Duodenal mucosa (tissue), 2 donors: ENCODE results near the gene MOK.
A peak's percentile ranks its signal among the peaks of the same experiment; 100 is the strongest.
"Not testable (repeated sequence)": the region's sequence is repeated elsewhere in the genome, so short reads cannot be mapped to it uniquely, and the experiment has no call there.

Experiments
- H3K27ac ChIP-seq: one replicate; pipeline ENCODE4 v1.7.0; 2013; ENCODE audit warnings: low read depth, low read length
- H3K27me3 ChIP-seq, 2 donors: one replicate each; pipeline ENCODE4 v1.7.0; 2013; ENCODE audit warnings: low read length in 2 of 2, control low read depth in 1 of 2; ENCODE audit not compliant: insufficient read depth in 2 of 2, control insufficient read depth in 1 of 2
- H3K36me3 ChIP-seq, 2 donors: one replicate each; pipeline ENCODE4 v1.7.0; 2013; ENCODE audit warnings: low read length in 2 of 2, control low read depth in 1 of 2; ENCODE audit not compliant: insufficient read depth in 2 of 2, control insufficient read depth in 1 of 2
- H3K4me1 ChIP-seq, 2 donors: one replicate each; pipeline ENCODE4 v1.7.0; 2013; ENCODE audit warnings: low read length in 2 of 2, control low read depth in 1 of 2; ENCODE audit not compliant: insufficient read depth in 2 of 2, control insufficient read depth in 1 of 2
- H3K4me3 ChIP-seq, 2 donors: one replicate each; pipeline ENCODE4 v1.7.0; 2013; ENCODE audit warnings: low read length in 2 of 2, low read depth in 1 of 2
- H3K9ac ChIP-seq, 2 donors: one replicate each; pipeline ENCODE4 v1.7.0; 2013; ENCODE audit warnings: low read length in 2 of 2, low read depth in 1 of 2
- H3K9me3 ChIP-seq, 2 donors: one replicate each; pipeline ENCODE4 v1.7.0; 2013; ENCODE audit warnings: low read length in 2 of 2, control low read depth in 1 of 2; ENCODE audit not compliant: control insufficient read depth in 1 of 2

The MOK gene

DNA sequence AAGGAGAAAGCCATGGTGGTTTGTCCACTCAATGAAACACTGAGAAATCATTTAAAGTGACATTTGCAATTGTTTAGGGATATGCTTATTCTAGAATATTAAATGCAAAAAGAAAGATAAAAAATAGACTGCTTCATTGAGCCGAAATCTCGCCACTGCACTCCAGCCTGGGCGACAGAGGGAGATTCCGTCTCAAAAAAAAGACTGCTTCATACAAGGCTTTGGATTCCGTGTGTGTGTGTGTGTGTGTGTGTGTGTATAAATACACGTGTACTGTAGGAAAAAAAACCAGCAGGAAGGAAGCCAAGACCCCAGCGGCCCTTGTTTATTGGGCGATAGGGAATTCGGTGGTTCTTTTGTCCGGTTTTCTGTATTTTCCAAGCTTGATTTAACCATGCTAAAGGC is 11.4 kb upstream of the MOK start:
- Histone ChIP-seq H3K36me3 (no peaks in the 10 kb centered on the region), H3K4me1 (peaks cover 24 to 49% of the 10 kb centered on the region in 2 donors), H3K27ac (no peak overlapping the region), H3K27me3 (no peaks in the 10 kb centered on the region), H3K9ac (peak overlapping the region; percentile 44 to 67), H3K4me3 (peak overlapping the region; percentile 81 to 82), H3K9me3 (no peaks in the 10 kb centered on the region)

DNA sequence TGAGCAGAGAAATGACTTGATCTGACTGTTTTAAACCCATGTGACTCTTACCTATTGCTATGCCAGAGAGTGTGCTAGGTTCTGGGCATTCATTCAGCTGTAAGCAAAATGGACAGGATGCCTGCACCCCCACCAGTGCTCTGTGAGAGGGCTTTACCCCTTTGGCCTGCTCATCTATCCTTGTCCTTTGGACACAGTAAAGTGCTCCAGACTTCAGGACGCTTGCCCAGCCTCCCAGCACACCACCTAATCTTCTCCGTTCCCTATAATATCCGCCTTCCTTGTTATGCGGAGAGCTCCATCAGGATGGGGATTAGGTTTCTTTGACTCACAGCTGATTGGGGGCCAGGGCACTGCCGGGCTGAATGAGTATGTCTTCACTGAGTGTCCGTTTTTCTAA is 10.2 kb upstream of the MOK start:
- H3K27ac ChIP-seq, result no peak overlapping the region
- H3K4me3 ChIP-seq, result no peak overlapping the region
- H3K27me3 ChIP-seq, result no peaks in the 10 kb centered on the region
- H3K4me1 ChIP-seq, result peaks cover 12 to 37% of the 10 kb centered on the region in 2 donors
- H3K36me3 ChIP-seq, result no peaks in the 10 kb centered on the region
- H3K9me3 ChIP-seq, result no peaks in the 10 kb centered on the region
- no peak overlapping the region for H3K9ac ChIP-seq

DNA sequence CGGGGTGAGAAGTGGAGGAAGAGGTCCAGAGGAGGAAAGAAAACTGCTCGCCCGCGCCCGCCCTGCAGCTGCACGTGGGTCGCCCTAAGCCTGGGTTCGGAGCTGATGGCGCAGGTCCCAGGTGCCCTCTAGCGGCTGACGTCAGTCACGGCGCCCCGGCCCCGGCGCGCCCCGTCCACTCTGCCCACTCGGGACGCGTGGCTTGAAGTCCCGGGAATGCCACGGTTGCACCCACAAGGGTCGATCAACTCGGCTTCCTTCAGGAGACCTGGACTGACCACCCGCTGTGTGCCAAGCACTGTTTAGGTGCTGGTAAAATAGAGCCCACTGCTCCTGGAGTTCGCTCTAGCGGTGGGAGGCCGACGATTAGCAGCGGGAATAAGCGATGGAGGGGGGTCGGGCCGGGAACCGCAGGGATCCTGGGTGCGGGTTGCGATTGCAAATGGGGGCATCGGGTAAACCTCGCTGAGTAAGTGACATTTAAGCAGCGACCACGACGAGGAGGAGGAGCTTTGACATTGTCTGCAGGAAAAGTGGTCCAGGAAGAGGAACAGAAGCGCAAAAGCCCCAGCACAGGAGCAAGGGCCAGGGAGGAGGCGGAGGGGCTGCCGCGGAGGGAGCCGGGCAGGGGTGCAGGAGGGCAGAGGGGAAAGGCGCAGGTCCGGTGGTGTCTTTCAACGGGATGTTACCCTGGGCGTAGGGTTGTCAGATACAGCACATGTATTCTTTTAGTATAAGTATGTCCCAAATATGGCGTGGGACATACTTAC is 9.5 kb upstream of the MOK start:
- no peaks in the 10 kb centered on the region for H3K27me3 ChIP-seq
- peak overlapping the region; percentile 20 to 80 for H3K9ac ChIP-seq
- peak overlapping the region; percentile 71 to 85 for H3K4me3 ChIP-seq
- H3K4me1 ChIP-seq, result peaks cover 12 to 36% of the 10 kb centered on the region in 2 donors
- no peaks in the 10 kb centered on the region for H3K9me3 ChIP-seq
- no peak overlapping the region for H3K27ac ChIP-seq
- no peaks in the 10 kb centered on the region for H3K36me3 ChIP-seq

GRCh38 chr14:102303664-102304063 is 1.3 kb downstream of the MOK start:
- no peak overlapping the region for H3K9ac ChIP-seq
- H3K4me1 ChIP-seq, result peaks cover 3 to 5% of the 10 kb centered on the region in 2 donors
- no peak overlapping the region for H3K27ac ChIP-seq
- no peak overlapping the region for H3K4me3 ChIP-seq
- H3K36me3 ChIP-seq, result no peaks in the 10 kb centered on the region
- H3K9me3 ChIP-seq, result no peaks in the 10 kb centered on the region
- H3K27me3 ChIP-seq, result no peaks in the 10 kb centered on the region

- H3K27me3 ChIP-seq, H3K27ac ChIP-seq, H3K4me3 ChIP-seq, H3K36me3 ChIP-seq, H3K9me3 ChIP-seq, H3K4me1 ChIP-seq, H3K9ac ChIP-seq: not testable (repeated sequence)
Measured at GRCh38 chr14:102298303-102299070, 6.5 kb downstream of the MOK start.

DNA sequence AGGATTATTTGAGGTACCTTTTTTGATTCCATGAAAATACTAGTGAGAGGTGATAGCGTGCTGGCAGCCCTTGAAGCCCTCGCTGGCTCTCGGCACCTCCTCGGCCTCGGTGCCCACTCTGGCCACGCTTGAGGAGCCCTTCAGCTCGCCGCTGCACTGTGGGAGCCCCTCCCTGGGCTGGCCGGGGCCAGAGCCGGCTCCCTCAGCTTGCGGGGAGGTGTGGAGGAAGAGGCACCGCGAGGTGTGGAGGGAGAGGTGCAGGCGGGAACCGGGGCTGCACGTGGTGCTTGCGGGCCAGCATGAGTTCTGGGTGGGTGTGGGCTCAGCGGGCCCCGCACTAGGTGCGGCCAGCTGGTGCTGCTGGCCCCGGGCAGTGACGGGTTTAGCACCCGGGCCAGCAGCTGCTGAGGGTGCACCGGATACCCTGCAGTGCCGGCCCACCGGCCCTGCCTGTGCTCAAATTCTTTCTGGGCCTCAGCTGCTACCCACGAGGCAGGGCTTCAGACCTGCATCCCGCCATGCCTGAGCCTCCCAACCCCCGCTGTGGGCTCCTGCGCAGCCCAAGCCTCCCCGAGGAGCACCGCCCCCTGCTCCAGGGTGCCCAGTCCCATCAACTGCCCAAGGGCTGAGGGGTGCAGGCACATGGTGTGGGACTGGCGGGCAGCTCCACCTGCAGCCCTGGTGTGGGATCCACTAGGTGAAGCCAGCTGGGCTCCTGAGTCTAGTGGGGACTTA is 7.4 kb downstream of the MOK start:
- H3K4me1 ChIP-seq, result no peaks in the 10 kb centered on the region
- no peaks in the 10 kb centered on the region for H3K9me3 ChIP-seq
- no peak overlapping the region for H3K9ac ChIP-seq
- H3K27me3 ChIP-seq, result no peaks in the 10 kb centered on the region
- H3K27ac ChIP-seq, result no peak overlapping the region
- H3K36me3 ChIP-seq, result no peaks in the 10 kb centered on the region
- no peak overlapping the region for H3K4me3 ChIP-seq

GRCh38 chr14:102295270-102295669 is 9.7 kb downstream of the MOK start:
- Histone ChIP-seq H3K27me3 (no peaks in the 10 kb centered on the region), H3K27ac (no peak overlapping the region), H3K9me3 (no peaks in the 10 kb centered on the region), H3K9ac (no peak overlapping the region), H3K4me3 (no peak overlapping the region), H3K36me3 (no peaks in the 10 kb centered on the region), H3K4me1 (no peaks in the 10 kb centered on the region)

DNA sequence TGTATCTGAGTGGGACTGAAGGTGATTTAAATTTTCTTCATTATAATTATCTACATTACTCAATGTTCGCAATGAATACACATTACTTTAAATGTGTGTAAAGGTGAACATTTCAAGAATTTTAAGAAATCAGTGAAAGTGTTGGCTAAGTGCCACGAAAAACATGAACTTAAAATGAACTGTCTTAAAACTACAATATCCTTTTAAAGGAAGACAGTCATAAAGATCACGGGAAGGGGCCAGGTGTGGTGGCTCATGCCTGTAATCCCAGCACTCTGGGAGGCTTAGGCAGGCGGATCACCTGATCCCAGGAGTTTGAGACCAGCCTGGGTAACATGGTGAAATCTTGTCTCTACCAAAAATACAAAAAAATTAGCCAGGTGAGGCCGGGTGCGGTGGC is 11.2 kb downstream of the MOK start:
- Histone ChIP-seq H3K9me3 (no peaks in the 10 kb centered on the region), H3K9ac (no peak overlapping the region), H3K36me3 (no peaks in the 10 kb centered on the region), H3K27ac (no peak overlapping the region), H3K4me1 (no peaks in the 10 kb centered on the region), H3K27me3 (no peaks in the 10 kb centered on the region), H3K4me3 (no peak overlapping the region)

DNA sequence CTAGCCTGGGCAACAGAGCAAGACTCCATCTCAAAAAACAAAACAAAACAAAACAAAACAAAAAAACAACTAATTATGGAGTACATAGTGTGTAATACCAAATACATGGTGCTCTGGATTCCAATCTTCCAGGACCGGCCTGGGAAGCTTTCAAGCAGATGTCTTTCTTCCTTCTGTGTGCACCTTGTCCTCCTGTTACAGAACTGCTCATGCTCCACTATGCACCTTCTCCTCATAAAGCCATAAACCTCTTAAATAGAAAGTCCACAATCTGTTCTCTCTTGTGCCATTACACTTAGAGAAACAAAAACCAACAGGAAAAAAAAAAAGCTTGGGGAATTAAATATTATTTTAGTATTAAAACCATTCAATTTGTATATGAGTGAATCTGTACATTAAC is 12.5 kb downstream of the MOK start:
- no peak overlapping the region for H3K27ac ChIP-seq
- no peaks in the 10 kb centered on the region for H3K9me3 ChIP-seq
- H3K4me3 ChIP-seq, result no peak overlapping the region
- no peaks in the 10 kb centered on the region for H3K27me3 ChIP-seq
- no peaks in the 10 kb centered on the region for H3K4me1 ChIP-seq
- no peak overlapping the region for H3K9ac ChIP-seq
- no peaks in the 10 kb centered on the region for H3K36me3 ChIP-seq

- no peak overlapping the region for H3K4me3 ChIP-seq
- H3K9ac ChIP-seq, result no peak overlapping the region
- no peaks in the 10 kb centered on the region for H3K4me1 ChIP-seq
- H3K36me3 ChIP-seq, result no peaks in the 10 kb centered on the region
- no peaks in the 10 kb centered on the region for H3K27me3 ChIP-seq
- no peak overlapping the region for H3K27ac ChIP-seq
- H3K9me3 ChIP-seq, result no peaks in the 10 kb centered on the region
Measured at GRCh38 chr14:102288139-102288538, 16.8 kb downstream of the MOK start.
